Choroid plexus epithelial cell (primary cell): ENCODE measurements around the gene ZNF593.

Experiments used
- DNase-seq: peaks from one replicate; pipeline ENCODE4 v3.0.0-alpha.2; 2010; ENCODE audit warnings: low read depth
- H3K4me3 ChIP-seq: 2 replicates; pipeline ENCODE4 v1.5.1; 2011; ENCODE audit warnings: low read depth, mild to moderate bottlenecking, control low read depth, low read length, moderate library complexity
- CTCF ChIP-seq: conservative IDR thresholded peaks from 2 replicates; pipeline ENCODE4 v1.5.1; 2011; ENCODE audit warnings: low read depth, mild to moderate bottlenecking, control low read depth, inconsistent platforms, low read length, moderate library complexity

The ZNF593 gene

GRCh38 chr1:26134466-26134865, 35.2 kb upstream of the ZNF593 start:
- no peak overlapping the region for H3K4me3 ChIP-seq
- no peak for DNase-seq
- no peak for TF ChIP-seq CTCF

- DNase-seq, result no peak
- H3K4me3 ChIP-seq, result no peak overlapping the region
- no peak for TF ChIP-seq CTCF
These were observed 30.6 kb upstream of the ZNF593 start for GRCh38 chr1:26138974-26139558.

GRCh38 chr1:26142159-26142558, 27.5 kb upstream of the ZNF593 start:
- DNase-seq, result no peak
- no peak for TF ChIP-seq CTCF
- no peak overlapping the region for H3K4me3 ChIP-seq

- peak; percentile 85 for TF ChIP-seq CTCF
These were observed 24.4 kb upstream of the ZNF593 start for GRCh38 chr1:26145041-26145959.

GRCh38 chr1:26145960-26146294, 23.8 kb upstream of the ZNF593 start:
- H3K4me3 ChIP-seq, result no peak overlapping the region
- no peak for DNase-seq
- no peak for TF ChIP-seq CTCF

More at GRCh38 chr1:26145041-26145959, 24.4 kb upstream of the ZNF593 start:
- H3K4me3 ChIP-seq, result no peak overlapping the region
- peak; percentile 92 for DNase-seq

GRCh38 chr1:26148887-26149286, 20.8 kb upstream of the ZNF593 start:
- H3K4me3 ChIP-seq, result no peak overlapping the region
- no peak for DNase-seq
- no peak for TF ChIP-seq CTCF
